Stimulated activated memory B cell treated with anti-CD40 and anti-IgM and Interleukin-4, amounts not matched to agents 10 μg/mL and 1 μg/mL and 100 μg/mL, for 72 hours (primary cell): Measurements from ENCODE around the gene MROH8.
A peak's percentile ranks its signal among the peaks of the same experiment; 100 is the strongest.

Experiments
- ATAC-seq: fragments of 150-1000 bp; cut with Tn5 transposase; 2 replicates; pipeline ENCODE4 v1.10.0; 2021
- H3K27ac Mint-ChIP-seq: one replicate; pipeline ENCODE4 v1.8.0; 2022; ENCODE audit warnings: mild to moderate bottlenecking, mixed read lengths
- H3K27me3 Mint-ChIP-seq: one replicate; pipeline ENCODE4 v1.8.0; 2022; ENCODE audit warnings: mixed read lengths
- H3K36me3 Mint-ChIP-seq: one replicate; pipeline ENCODE4 v1.8.0; 2022; ENCODE audit warnings: mixed read lengths
- H3K4me1 Mint-ChIP-seq: one replicate; pipeline ENCODE4 v1.8.0; 2022; ENCODE audit warnings: mixed read lengths
- H3K4me3 Mint-ChIP-seq: one replicate; pipeline ENCODE4 v1.8.0; 2022; ENCODE audit warnings: mild to moderate bottlenecking, moderate library complexity, mixed read lengths
- H3K9me3 Mint-ChIP-seq: one replicate; pipeline ENCODE4 v1.8.0; 2022; ENCODE audit warnings: mixed read lengths

Gene MROH8

GRCh38 chr20:37205130-37205529, 25.8 kb upstream of the MROH8 start:
- no peaks in the 10 kb centered on the region for H3K9me3 Mint-ChIP-seq
- H3K36me3 Mint-ChIP-seq: peaks cover 54% of the 10 kb centered on the region
- no peak for ATAC-seq
- no peak overlapping the region for H3K27ac Mint-ChIP-seq
- no peaks in the 10 kb centered on the region for H3K27me3 Mint-ChIP-seq
- H3K4me3 Mint-ChIP-seq: no peak overlapping the region
- no peaks in the 10 kb centered on the region for H3K4me1 Mint-ChIP-seq

GRCh38 chr20:37204056-37204455, 24.7 kb upstream of the MROH8 start:
- Mint-ChIP-seq H3K4me1 (no peaks in the 10 kb centered on the region), H3K27ac (no peak overlapping the region), H3K36me3 (peaks cover 59% of the 10 kb centered on the region), H3K4me3 (no peak overlapping the region), H3K9me3 (no peaks in the 10 kb centered on the region), H3K27me3 (no peaks in the 10 kb centered on the region)
- no peak for ATAC-seq

DNA sequence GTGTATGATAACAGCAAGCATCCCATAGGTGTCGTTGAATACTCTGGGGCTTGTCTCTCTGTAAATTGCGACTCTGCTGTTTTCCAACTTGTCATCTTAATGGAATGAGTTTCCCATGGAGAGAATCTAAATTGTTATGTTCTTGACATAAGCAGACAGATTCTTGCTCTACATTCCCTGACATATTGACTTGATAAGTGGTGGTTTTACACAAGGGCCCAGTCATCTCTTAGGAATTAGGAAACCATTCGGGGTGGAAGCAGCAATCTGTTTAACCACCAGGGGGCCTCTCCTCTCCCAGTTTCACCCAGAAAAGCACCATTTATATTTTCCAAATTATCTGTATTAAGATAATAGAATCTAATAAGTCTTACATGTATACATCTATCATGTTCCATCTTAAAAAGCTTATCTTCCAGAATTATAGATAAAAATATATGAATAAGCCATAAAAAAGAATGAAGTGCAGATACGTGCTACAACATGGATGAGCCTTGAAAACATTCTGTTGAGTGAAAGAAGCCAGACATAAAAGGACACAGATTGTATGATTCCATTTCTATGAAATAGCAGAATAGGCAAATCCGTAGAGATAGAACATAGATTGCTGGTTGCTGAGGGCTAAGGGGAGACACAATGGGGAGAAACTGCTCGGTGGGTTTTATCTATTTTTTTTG, 23.1 kb upstream of the MROH8 start:
- Mint-ChIP-seq H3K4me1 (no peaks in the 10 kb centered on the region), H3K36me3 (peaks cover 57% of the 10 kb centered on the region), H3K4me3 (no peak overlapping the region), H3K27ac (no peak overlapping the region), H3K9me3 (no peaks in the 10 kb centered on the region), H3K27me3 (no peaks in the 10 kb centered on the region)
- ATAC-seq: no peak

DNA sequence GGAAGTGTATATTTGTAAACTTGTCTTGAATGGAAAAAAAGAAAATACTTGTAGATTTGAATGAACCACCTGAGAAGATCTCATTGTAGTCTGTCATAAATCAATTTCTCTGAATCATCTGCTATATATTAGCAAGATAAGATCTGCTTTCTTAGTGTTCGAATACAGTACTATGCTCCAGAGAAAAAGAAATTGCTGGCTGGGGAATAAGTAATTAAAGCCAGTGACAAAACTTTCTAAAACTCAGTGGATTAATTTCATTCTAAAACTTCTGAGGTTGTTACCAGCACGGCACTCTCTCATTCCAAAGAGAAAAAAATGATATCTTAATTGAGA, 22.4 kb upstream of the MROH8 start:
- no peaks in the 10 kb centered on the region for H3K9me3 Mint-ChIP-seq
- H3K27ac Mint-ChIP-seq: no peak overlapping the region
- peaks cover 5% of the 10 kb centered on the region for H3K4me1 Mint-ChIP-seq
- peaks cover 54% of the 10 kb centered on the region for H3K36me3 Mint-ChIP-seq
- no peaks in the 10 kb centered on the region for H3K27me3 Mint-ChIP-seq
- no peak for ATAC-seq
- H3K4me3 Mint-ChIP-seq: no peak overlapping the region

DNA sequence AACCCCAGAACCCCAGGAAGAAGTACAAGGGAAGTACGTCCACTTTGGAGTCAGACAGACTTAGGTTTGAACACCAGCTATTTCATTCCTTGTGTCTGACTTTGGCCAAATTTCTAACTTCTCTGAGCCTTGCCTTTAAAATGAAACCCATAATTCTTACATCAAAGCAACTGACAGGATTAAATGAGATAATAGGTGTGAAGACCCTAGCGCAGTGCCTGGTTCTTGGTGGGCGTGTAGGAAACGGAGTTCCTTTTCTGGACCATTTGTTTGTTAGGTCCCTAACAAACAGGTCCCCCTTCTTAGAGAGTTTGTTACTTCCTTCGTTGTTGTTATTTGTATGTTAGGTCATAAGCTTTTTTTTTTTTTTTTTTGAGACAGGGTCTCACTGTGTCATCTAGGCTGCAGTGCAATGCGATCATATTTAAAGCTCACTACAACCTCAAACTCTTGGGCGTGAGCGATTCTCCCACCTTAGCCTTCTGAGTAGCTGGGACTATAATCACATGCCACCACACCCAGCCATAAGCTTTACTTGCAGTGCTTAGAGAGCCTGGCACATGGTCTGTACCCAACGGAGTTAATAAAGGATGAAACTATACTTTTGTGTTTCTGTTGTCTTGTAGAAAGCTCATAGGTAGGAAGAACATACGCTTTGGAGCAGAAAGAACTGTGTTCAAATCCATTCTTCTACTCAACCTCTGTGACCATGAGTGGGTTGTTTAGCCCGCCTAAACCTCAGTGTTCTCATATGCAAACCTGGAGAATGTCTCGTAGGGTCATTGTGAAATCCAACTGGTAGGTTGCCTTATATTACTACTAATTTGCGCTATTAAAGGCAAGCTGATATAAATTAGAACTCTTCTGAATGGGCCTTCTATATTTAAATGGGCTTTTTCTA, 21.8 kb upstream of the MROH8 start:
- ATAC-seq: no peak
- Mint-ChIP-seq H3K27me3 (no peaks in the 10 kb centered on the region), H3K9me3 (no peaks in the 10 kb centered on the region), H3K4me3 (no peak overlapping the region), H3K4me1 (peaks cover 11% of the 10 kb centered on the region), H3K27ac (no peak overlapping the region), H3K36me3 (peaks cover 57% of the 10 kb centered on the region)

DNA sequence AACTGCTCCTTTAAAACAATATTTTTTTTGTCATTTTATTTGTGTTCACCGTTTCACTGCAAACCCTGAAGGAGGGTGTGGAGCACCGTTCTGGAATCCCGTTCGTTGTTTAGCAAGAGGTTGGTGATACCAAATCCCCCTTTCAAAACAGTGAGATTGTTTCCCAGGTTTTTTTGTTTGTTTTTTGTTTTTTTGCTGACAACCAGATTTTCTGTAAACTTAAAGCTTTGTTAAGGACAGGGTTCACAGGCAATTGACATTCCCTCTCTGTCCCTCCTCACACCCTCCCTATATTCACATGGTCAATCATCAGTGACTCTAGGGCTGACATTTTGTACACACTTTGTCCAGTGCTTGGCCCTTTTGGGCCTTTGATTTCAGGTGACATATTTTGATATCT, 21.0 kb upstream of the MROH8 start:
- Mint-ChIP-seq H3K36me3 (peaks cover 53% of the 10 kb centered on the region), H3K4me1 (peaks cover 16% of the 10 kb centered on the region), H3K27ac (no peak overlapping the region), H3K4me3 (no peak overlapping the region), H3K27me3 (no peaks in the 10 kb centered on the region), H3K9me3 (no peaks in the 10 kb centered on the region)
- no peak for ATAC-seq

DNA sequence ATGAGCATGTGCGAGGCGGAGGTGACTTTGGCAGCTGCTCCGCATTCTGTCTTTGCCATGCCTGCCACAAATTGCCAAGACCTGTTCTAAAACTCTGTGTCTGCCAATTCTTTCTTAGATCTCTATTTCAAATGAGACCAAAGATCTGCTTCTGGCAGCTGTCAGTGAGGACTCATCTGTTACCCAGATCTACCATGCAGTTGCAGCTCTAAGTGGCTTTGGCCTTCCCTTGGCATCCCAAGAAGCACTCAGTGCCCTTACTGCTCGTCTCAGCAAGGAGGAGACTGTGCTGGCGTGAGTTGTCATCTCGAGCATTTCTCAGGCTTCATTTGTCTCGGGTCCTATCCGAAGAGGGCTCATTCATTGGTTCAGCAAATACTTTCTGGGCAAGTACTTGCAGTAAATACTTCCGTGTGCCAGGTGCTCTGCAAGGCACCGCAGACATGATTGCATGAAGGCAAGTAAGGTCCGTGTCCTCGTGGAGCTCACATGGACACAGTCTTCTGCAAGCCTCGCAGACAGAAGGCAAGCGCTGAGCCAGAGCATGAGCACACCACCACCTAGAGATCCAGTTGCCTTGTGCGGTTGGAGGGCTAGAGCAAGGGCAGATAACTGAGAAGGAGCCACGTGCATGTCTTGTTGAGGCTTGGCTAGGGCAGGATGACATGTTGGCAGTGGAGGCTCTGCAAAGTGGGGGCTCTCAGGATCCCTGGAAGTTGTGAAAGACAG, 19.7 kb upstream of the MROH8 start:
- H3K27ac Mint-ChIP-seq: no peak overlapping the region
- peaks cover 42% of the 10 kb centered on the region for H3K36me3 Mint-ChIP-seq
- no peaks in the 10 kb centered on the region for H3K27me3 Mint-ChIP-seq
- peaks cover 28% of the 10 kb centered on the region for H3K4me1 Mint-ChIP-seq
- no peaks in the 10 kb centered on the region for H3K9me3 Mint-ChIP-seq
- no peak overlapping the region for H3K4me3 Mint-ChIP-seq
- ATAC-seq: no peak

DNA sequence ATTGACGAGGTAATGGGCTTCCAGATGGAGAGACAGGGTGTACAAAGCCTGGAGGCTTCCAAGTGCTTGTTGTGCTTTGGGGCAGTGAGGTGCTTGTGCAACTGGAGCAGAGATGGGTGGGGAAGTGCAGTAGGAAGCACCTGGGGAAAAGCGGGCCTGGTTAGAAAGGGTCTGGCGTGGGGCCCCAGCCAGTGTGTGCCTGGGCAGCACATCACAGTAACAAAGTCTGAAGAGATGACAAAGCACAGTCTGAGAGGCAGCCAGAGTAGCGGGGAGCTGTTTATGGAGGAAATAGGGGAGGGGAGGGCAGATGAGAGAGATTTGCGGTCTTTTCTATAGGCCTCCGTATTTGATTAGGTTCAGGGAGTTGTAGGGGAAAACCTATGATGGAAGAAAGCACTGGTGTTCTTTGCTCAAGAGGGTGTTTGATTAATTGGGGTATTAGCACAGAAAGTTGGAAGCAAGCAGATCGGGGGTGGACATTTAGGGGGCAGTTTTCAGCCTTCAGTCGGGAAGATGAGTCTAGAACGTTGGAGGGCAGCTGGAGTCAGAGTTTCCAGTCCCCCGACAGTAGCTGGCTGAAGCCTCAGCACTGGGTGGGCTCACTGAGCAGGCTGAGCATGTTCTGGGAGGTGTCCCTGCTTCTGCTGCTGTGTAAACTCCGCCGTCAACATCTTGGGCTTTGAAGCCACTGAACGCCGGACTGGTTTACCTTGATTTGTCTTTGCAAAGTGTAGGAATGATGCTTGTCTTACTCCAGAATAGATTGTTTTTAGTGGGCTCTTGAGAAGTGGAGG, 15.5 kb upstream of the MROH8 start:
- ATAC-seq: no peak
- no peak overlapping the region for H3K4me3 Mint-ChIP-seq
- peaks cover 56% of the 10 kb centered on the region for H3K4me1 Mint-ChIP-seq
- H3K27ac Mint-ChIP-seq: peak overlapping the region; percentile 46
- no peaks in the 10 kb centered on the region for H3K9me3 Mint-ChIP-seq
- H3K27me3 Mint-ChIP-seq: no peaks in the 10 kb centered on the region
- peaks cover 56% of the 10 kb centered on the region for H3K36me3 Mint-ChIP-seq

GRCh38 chr20:37193821-37194220, 14.5 kb upstream of the MROH8 start:
- no peak for ATAC-seq
- Mint-ChIP-seq H3K4me3 (no peak overlapping the region), H3K9me3 (no peaks in the 10 kb centered on the region), H3K36me3 (peaks cover 53% of the 10 kb centered on the region), H3K4me1 (peaks cover 66% of the 10 kb centered on the region), H3K27me3 (no peaks in the 10 kb centered on the region), H3K27ac (no peak overlapping the region)

GRCh38 chr20:37193226-37193625, 13.9 kb upstream of the MROH8 start:
- ATAC-seq: no peak
- Mint-ChIP-seq H3K36me3 (peaks cover 50% of the 10 kb centered on the region), H3K4me1 (peaks cover 68% of the 10 kb centered on the region), H3K27me3 (no peaks in the 10 kb centered on the region), H3K9me3 (no peaks in the 10 kb centered on the region), H3K27ac (no peak overlapping the region), H3K4me3 (no peak overlapping the region)

GRCh38 chr20:37192137-37192854, 12.9 kb upstream of the MROH8 start:
- H3K27me3 Mint-ChIP-seq: no peaks in the 10 kb centered on the region
- ATAC-seq: peak; percentile 82
- H3K36me3 Mint-ChIP-seq: peaks cover 56% of the 10 kb centered on the region
- no peaks in the 10 kb centered on the region for H3K9me3 Mint-ChIP-seq
- H3K4me1 Mint-ChIP-seq: peaks cover 73% of the 10 kb centered on the region
- no peak overlapping the region for H3K4me3 Mint-ChIP-seq
- H3K27ac Mint-ChIP-seq: no peak overlapping the region

DNA sequence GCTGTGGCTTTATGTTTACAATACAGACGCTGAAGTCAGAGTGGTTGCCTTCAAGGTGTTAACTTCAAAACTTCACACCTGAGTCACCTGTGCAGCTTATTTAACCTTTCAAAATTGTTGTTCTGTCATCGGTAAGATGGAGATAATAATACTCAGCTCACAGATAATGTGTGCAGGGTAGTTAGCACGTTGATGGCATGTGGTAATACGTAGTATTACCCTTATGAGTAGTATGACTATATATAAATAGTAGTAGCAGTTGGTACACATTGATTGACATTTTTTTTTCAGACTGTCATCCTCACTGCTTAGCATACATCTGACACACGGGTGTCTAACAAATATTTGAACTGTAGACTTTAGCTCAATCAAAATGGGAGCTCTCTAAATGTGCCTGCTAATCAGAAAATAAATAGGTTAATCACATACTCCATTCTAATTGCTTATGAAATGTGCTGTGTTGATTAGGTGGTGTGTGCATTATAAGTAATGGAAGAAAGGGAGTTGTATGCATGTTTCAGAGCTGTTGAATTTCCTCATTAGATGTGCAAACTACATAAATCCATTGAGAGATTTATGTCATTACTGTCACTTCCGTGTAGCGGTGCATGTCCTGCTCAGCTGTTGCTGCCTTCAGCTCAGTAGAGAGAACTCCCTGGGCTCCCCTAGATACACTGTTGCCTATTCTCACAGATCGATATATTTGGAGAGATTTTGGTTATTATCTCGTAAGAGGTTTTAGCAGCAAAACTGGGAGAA, 11.2 kb upstream of the MROH8 start:
- H3K4me3 Mint-ChIP-seq: no peak overlapping the region
- peaks cover 65% of the 10 kb centered on the region for H3K4me1 Mint-ChIP-seq
- H3K36me3 Mint-ChIP-seq: peaks cover 61% of the 10 kb centered on the region
- no peak for ATAC-seq
- peak overlapping the region; percentile 20 for H3K27ac Mint-ChIP-seq
- no peaks in the 10 kb centered on the region for H3K9me3 Mint-ChIP-seq
- H3K27me3 Mint-ChIP-seq: no peaks in the 10 kb centered on the region

DNA sequence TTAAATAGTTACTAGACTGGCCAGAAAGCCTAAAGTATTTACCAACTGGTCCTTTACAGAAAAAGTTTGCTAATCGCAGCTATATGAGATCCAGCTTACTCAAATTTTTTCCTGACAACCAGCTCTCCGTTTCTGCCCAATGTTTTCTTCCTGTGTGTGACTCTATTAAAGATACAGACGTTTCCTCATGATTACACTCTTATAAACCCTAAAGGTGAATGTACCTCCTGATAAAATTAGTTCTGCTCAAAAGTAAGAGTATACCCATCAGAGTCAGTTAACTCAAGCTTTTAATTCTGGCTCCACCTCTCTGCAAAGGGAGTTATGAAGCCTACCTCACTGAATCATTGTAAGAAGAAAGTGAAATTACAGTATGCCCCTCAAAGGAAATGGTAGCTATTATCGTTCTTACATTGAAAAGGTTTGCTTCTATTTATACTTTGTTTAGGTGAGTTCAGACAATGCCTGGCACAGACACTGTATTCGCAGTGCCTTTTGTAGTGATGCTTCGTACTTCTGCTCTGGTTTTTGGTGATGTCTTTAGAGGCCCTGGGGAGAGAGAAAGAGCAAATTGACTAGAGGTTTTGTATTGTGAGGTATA, 10.2 kb upstream of the MROH8 start:
- Mint-ChIP-seq H3K4me1 (peaks cover 57% of the 10 kb centered on the region), H3K27me3 (no peaks in the 10 kb centered on the region), H3K9me3 (no peaks in the 10 kb centered on the region), H3K27ac (peak overlapping the region; percentile 20), H3K4me3 (no peak overlapping the region), H3K36me3 (peaks cover 68% of the 10 kb centered on the region)
- no peak for ATAC-seq
